CD4-positive, alpha-beta T cell treated with Interleukin-17A for 1 hour (primary cell): ENCODE measurements around the gene SPTBN5.

Source experiments
- DNase-seq: peaks from one replicate; pipeline ENCODE4 v3.0.0-alpha.2; 2020

SPTBN5 gene

GRCh38 chr15:41926185-41927056 is 32.6 kb upstream of the SPTBN5 start:
- peak; percentile 21 for DNase-seq

- DNase-seq: no peak
Observed at GRCh38 chr15:41925086-41925608, 31.3 kb upstream of the SPTBN5 start.

GRCh38 chr15:41923401-41923997 is 29.6 kb upstream of the SPTBN5 start:
- no peak for DNase-seq

GRCh38 chr15:41922353-41922752 is 28.5 kb upstream of the SPTBN5 start:
- no peak for DNase-seq

- no peak for DNase-seq
Observed at GRCh38 chr15:41921639-41922038, 27.8 kb upstream of the SPTBN5 start.

GRCh38 chr15:41921167-41921566 is 27.3 kb upstream of the SPTBN5 start:
- no peak for DNase-seq

GRCh38 chr15:41919954-41920538 is 26.2 kb upstream of the SPTBN5 start:
- DNase-seq: no peak

- DNase-seq: no peak
Observed at GRCh38 chr15:41919201-41919820, 25.5 kb upstream of the SPTBN5 start.

- no peak for DNase-seq
Observed at GRCh38 chr15:41918506-41919126, 24.8 kb upstream of the SPTBN5 start.

- no peak for DNase-seq
Observed at GRCh38 chr15:41917767-41918430, 24.0 kb upstream of the SPTBN5 start.

- no peak for DNase-seq
Observed at GRCh38 chr15:41915255-41915994, 21.6 kb upstream of the SPTBN5 start.

GRCh38 chr15:41914411-41914810 is 20.6 kb upstream of the SPTBN5 start:
- no peak for DNase-seq

GRCh38 chr15:41913256-41913655 is 19.4 kb upstream of the SPTBN5 start:
- no peak for DNase-seq

- no peak for DNase-seq
Observed at GRCh38 chr15:41911691-41912345, 18.0 kb upstream of the SPTBN5 start.

- DNase-seq: no peak
Observed at GRCh38 chr15:41908736-41909461, 15.0 kb upstream of the SPTBN5 start.

GRCh38 chr15:41907141-41907540 is 13.3 kb upstream of the SPTBN5 start:
- DNase-seq: no peak

- no peak for DNase-seq
Observed at GRCh38 chr15:41906608-41907007, 12.8 kb upstream of the SPTBN5 start.

- DNase-seq: no peak
Observed at GRCh38 chr15:41905036-41905793, 11.4 kb upstream of the SPTBN5 start.

GRCh38 chr15:41904541-41905005 is 10.7 kb upstream of the SPTBN5 start:
- peak; percentile 81 for DNase-seq
